Gastrocnemius medialis (tissue), 4 donors: ENCODE measurements around the gene RAB40C.

Experiments used
- POLR2A ChIP-seq, 2 donors: fragments of 450-650 bp; IDR thresholded peaks; one replicate each; pipeline ENCODE4 v1.6.1; 2017; ENCODE audit warnings: antibody characterized with exemption in 2 of 2, mild to moderate bottlenecking in 2 of 2, moderate library complexity in 2 of 2
- TF ChIP-seq, protein P1 (sequence below), 5 experiments: fragments of 450-650 bp in 3 of 5; fragments of 200-600 bp in 2 of 5; sonication (generic) in 2 of 5; IDR thresholded peaks in 4 of 5; conservative IDR thresholded peaks in 1 of 5; 1 replicate in 4 of 5; 2 replicates in 1 of 5; pipeline ENCODE4 v1.5.1; 2016 to 2019; ENCODE audit warnings: antibody characterized with exemption in 5 of 5, mild to moderate bottlenecking in 3 of 5, moderate library complexity in 3 of 5

DNA sequence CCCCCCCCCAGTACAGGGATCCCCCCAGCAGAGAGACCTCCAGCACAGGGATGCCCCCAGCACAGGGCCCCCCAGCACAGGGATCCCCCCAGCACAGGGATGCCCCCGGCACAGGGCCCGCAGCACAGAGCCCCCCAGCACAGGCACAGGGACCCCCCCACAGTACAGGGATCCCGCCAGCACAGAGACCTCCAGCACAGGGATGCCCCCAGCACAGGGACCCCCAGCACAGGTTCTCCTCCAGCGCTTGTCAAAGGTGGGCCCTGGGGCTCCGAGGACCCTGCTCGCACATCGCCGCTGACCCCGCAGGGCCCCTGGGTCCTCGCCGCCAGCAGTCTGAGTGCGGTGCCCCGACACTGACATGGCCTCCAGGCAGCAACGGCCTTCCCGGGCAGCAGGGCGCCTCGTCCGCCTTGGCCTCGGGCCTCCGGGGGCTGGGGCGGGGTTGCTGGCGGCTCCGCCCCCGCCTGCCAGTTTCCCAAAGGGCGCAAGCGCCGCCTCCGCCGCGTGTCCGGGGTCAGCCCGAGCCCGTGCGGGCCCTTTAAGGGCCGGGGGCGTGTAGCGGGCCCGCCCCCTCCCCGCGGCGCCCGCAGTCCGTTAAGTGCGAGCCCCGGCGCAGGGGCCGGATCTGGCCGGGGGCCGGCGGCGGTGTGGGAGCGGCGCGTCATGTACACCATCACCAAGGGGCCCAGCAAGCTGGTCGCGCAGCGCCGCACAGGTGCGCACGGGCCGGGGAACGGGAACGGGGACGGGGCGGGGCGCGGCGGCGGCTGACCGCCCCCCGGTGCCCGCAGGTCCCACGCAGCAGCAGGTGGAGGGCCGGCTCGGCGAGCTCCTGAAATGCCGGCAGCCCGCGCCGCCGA, 51.7 kb downstream of the RAB40C start, which contains the start of gene MCRIP2:
- TF ChIP-seq, protein P1, sequence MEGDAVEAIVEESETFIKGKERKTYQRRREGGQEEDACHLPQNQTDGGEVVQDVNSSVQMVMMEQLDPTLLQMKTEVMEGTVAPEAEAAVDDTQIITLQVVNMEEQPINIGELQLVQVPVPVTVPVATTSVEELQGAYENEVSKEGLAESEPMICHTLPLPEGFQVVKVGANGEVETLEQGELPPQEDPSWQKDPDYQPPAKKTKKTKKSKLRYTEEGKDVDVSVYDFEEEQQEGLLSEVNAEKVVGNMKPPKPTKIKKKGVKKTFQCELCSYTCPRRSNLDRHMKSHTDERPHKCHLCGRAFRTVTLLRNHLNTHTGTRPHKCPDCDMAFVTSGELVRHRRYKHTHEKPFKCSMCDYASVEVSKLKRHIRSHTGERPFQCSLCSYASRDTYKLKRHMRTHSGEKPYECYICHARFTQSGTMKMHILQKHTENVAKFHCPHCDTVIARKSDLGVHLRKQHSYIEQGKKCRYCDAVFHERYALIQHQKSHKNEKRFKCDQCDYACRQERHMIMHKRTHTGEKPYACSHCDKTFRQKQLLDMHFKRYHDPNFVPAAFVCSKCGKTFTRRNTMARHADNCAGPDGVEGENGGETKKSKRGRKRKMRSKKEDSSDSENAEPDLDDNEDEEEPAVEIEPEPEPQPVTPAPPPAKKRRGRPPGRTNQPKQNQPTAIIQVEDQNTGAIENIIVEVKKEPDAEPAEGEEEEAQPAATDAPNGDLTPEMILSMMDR (IDR thresholded peaks at IDR 0.05 in 4 of 5, conservative IDR thresholded peaks at IDR 0.05 in 1 of 5) = peak in 1 of 5 experiments; percentile 15
- peak; percentile 96 to 98 for TF ChIP-seq POLR2A (IDR thresholded peaks at IDR 0.05)
